ENCODE measurements around the gene SSR4.
"Not testable (repeated sequence)": the region's sequence is repeated elsewhere in the genome, so short reads cannot be mapped to it uniquely, and the experiment has no call there.

The SSR4 gene

DNA sequence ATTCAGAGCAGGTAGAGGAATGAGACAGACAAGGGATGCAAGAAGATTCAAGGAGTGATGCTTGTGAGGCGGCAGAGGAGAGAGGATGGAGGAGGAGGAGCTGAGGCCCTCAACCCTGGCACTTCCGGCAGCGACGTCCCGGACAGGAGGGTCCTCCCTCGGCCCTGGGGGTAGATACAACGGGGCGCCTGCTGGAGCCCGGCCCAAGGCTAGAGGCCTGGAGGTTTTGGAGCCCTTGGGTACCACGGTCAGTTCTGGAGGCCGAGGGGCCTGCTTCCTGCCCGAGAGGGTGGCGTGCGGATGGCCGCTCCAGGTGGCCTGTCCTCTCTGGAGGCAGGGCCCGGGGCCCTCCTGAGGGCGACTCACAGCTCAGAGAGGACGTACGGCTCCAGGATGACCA, 13.5 kb downstream of the SSR4 start:
- no peak for DNase-seq (ENCODE audit: low read depth)
- H3K4me3 ChIP-seq (ENCODE audit: low read length), result no peak overlapping the region
- TF ChIP-seq, protein P1, sequence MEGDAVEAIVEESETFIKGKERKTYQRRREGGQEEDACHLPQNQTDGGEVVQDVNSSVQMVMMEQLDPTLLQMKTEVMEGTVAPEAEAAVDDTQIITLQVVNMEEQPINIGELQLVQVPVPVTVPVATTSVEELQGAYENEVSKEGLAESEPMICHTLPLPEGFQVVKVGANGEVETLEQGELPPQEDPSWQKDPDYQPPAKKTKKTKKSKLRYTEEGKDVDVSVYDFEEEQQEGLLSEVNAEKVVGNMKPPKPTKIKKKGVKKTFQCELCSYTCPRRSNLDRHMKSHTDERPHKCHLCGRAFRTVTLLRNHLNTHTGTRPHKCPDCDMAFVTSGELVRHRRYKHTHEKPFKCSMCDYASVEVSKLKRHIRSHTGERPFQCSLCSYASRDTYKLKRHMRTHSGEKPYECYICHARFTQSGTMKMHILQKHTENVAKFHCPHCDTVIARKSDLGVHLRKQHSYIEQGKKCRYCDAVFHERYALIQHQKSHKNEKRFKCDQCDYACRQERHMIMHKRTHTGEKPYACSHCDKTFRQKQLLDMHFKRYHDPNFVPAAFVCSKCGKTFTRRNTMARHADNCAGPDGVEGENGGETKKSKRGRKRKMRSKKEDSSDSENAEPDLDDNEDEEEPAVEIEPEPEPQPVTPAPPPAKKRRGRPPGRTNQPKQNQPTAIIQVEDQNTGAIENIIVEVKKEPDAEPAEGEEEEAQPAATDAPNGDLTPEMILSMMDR (conservative IDR thresholded peaks at IDR 0.05; ENCODE audit: low read depth, low read length), result no peak

DNA sequence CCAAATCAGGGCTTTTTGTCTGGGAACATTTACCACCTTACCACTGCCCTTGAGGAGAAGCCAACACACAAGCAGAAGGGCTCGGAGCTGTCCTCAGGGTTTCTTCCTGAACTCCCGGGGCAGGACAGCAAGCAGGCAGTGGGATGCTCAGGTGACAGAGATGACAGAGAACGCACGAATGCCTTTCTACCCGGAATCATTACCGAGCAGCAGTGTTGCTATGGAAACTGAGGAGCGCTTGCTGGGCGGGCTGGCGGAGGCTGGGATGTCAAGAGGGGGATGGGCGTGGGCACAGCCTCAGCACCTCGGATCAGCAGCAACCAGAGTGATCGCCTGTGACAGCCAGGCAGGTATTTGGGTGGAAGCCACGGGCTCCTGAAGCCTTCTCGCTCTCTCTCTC, 17.8 kb downstream of the SSR4 start:
- TF ChIP-seq, protein P1 (conservative IDR thresholded peaks at IDR 0.05; ENCODE audit: low read depth, low read length), result no peak
- no peak overlapping the region for H3K4me3 ChIP-seq (ENCODE audit: low read length)
- no peak for DNase-seq (ENCODE audit: low read depth)

GRCh38 chrX:153813161-153813560, 18.7 kb downstream of the SSR4 start:
- DNase-seq (ENCODE audit: low read depth), result no peak

DNA sequence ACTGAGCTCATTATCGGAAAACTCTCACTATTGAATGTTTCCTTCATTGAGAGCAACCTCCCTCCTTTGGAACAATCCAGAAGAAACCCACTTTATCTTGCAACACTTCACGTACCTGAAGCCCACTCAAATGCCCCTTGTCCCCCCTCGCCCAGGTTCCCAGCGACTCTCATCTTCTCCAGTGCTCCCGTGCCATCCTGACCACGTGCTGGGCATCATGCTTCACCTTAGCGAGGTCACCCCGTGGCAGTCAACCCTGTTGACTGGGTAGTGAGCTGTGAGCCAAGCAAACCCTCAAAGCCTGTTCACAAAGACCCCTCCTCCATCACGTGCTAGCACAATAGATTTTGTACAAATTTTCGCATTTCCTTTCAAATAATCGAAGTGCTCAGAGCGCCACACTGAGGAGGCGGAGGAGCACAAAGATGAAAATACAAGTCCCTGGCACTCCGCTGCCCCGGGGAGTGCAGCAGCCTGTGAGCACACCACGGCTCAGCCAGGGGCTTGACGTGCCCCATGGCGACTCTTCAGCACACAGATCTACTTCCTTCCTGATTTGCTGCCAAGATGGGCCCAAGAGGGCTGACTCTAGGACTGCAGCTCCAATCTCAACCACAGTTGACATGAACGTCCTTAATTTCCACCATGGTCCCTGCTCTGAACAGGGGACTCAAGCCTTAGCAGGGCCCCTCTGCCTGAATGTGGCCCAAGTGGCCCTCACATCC, 20.3 kb downstream of the SSR4 start:
- DNase-seq (ENCODE audit: low read depth), result no peak
- TF ChIP-seq, protein P1 (conservative IDR thresholded peaks at IDR 0.05; ENCODE audit: low read depth, low read length), result no peak
- no peak overlapping the region for H3K4me3 ChIP-seq (ENCODE audit: low read length)

More at GRCh38 chrX:153813161-153813560, 18.7 kb downstream of the SSR4 start:
- TF ChIP-seq, protein P1 (conservative IDR thresholded peaks at IDR 0.05; ENCODE audit: low read depth, low read length), result no peak
- H3K4me3 ChIP-seq (ENCODE audit: low read length), result no peak overlapping the region

GRCh38 chrX:153816831-153817690, 22.6 kb downstream of the SSR4 start:
- TF ChIP-seq, protein P1 (conservative IDR thresholded peaks at IDR 0.05; ENCODE audit: low read depth, low read length), result no peak
- H3K4me3 ChIP-seq (ENCODE audit: low read length), result no peak overlapping the region
- DNase-seq (ENCODE audit: low read depth), result no peak

GRCh38 chrX:153818064-153818463, 23.6 kb downstream of the SSR4 start:
- H3K4me3 ChIP-seq (ENCODE audit: low read length); DNase-seq (ENCODE audit: low read depth): not testable (repeated sequence)

DNA sequence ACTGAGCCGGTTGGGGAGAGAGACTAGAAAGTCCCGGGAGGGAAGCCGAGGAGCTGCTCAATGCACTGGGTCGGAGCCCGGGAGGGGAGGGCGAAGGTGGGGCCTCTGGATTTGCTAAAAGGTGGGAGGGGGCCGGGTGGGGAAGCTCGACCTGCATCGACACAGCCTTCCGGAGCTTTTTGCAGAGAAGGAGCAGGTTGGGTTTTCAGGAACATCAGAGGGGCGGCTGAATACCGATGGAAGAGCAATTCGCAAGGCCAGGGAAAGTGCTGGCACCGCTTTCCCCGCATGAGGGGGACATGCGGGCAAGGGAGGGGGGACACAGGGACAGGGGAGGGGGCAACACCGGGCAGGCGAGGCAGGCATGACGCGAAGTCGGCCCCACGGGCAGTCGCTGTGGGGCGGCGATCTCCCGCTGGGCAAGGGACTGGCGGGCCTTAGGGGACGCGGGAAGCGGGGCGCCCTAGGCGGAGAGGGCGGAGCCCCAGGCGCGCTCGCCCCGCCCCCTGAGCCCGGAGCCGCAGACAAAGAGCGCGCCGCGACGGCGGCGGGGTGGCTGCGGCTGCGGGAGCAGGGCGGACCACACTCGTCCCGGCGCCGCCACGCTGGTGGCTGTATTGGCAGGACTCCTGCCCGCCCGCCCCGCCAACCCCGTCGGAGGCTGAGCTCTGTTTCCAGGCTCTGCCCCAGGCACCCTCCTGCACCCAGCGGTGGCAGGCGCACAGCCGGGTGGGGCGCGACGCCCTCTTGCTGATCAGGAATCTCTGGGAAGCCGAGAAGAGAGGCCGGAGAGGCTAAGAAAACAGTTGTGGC, 24.3 kb downstream of the SSR4 start:
- H3K4me3 ChIP-seq (ENCODE audit: low read length), result peak overlapping the region; percentile 33
- DNase-seq (ENCODE audit: low read depth), result no peak

More for the DNA sequence above, 24.3 kb downstream of the SSR4 start:
- TF ChIP-seq, protein P1 (conservative IDR thresholded peaks at IDR 0.05; ENCODE audit: low read depth, low read length), result no peak

All from retinal pigment epithelial cell (primary cell).